Tibial artery (tissue), 4 donors: ENCODE data around the gene APOA4.
A peak's percentile ranks its signal among the peaks of the same experiment; 100 is the strongest.
"Not testable (repeated sequence)": the region's sequence is repeated elsewhere in the genome, so short reads cannot be mapped to it uniquely, and the experiment has no call there.

Experiments used
- DNase-seq, 2 donors: peaks; one replicate each; pipeline ENCODE4 v3.0.0-alpha.2; 2019
- H3K27ac ChIP-seq, 2 donors: fragments of 200-600 bp; sonication (generic) in 1 of 2; 1 replicate in 1 of 2; 2 replicates in 1 of 2; pipeline ENCODE4 v1.5.1; 2018 to 2019; ENCODE audit warnings: mild to moderate bottlenecking in 1 of 2
- H3K27me3 ChIP-seq, 2 donors: fragments of 200-600 bp; sonication (generic) in 1 of 2; one replicate each; pipeline versions ENCODE4 v1.5.1 to v1.6.0; 2016 to 2019
- H3K36me3 ChIP-seq, 3 donors: fragments of 200-600 bp; sonication (generic) in 2 of 3; one replicate each; pipeline ENCODE4 v1.5.1; 2016 to 2019; ENCODE audit warnings: mild to moderate bottlenecking in 2 of 3
- H3K4me1 ChIP-seq, 4 donors: fragments of 200-600 bp; sonication (generic) in 2 of 4; 1 replicate in 3 of 4; 2 replicates in 1 of 4; pipeline ENCODE4 v1.5.1; 2016 to 2019
- H3K4me3 ChIP-seq, 2 donors: fragments of 200-600 bp; sonication (generic) in 1 of 2; 1 replicate in 1 of 2; 2 replicates in 1 of 2; pipeline ENCODE4 v1.5.1; 2018 to 2019; ENCODE audit warnings: mild to moderate bottlenecking in 2 of 2
- H3K9me3 ChIP-seq, 3 donors: fragments of 200-600 bp; sonication (generic) in 1 of 3; one replicate each; pipeline ENCODE4 v1.5.1; 2016 to 2019
- CTCF ChIP-seq, 2 experiments: fragments of 200-600 bp in 1 of 2; fragments of 450-650 bp in 1 of 2; IDR thresholded peaks; one replicate each; pipeline ENCODE4 v1.5.1; 2017 to 2019; ENCODE audit warnings: antibody characterized with exemption in 2 of 2, mild to moderate bottlenecking in 1 of 2, moderate library complexity in 1 of 2
- intact Hi-C: fragments of 100-400 bp; cut with DNase I; formaldehyde crosslinking; loops from one replicate; pipeline ENCODE4 v1.15.0; 2023; ENCODE audit warnings: low total_unique reads

Gene APOA4

GRCh38 chr11:116836632-116836991 lies 13.5 kb upstream of the APOA4 start:
- intact Hi-C loops = loop anchor here (5.0 kb wide), 1 partner anchor 44 kb away; the partner anchor contains the start of gene APOA5
- H3K9me3 ChIP-seq = no peaks in the 10 kb centered on the region
- no peak overlapping the region for H3K4me3 ChIP-seq
- no peak for TF ChIP-seq CTCF (IDR thresholded peaks at IDR 0.05)
- no peaks in the 10 kb centered on the region for H3K27me3 ChIP-seq
- peaks cover 0 to 15% (median 10%) of the 10 kb centered on the region in 4 donors for H3K4me1 ChIP-seq
- peak overlapping the region in 1 of 2 donors; percentile 75 for H3K27ac ChIP-seq
- DNase-seq = no peak
- H3K36me3 ChIP-seq = no peaks in the 10 kb centered on the region

- intact Hi-C loops = loop anchor here (5.0 kb wide), 1 partner anchor 44 kb away; the partner anchor contains the start of gene APOA5
- peaks cover 0 to 15% (median 10%) of the 10 kb centered on the region in 4 donors for H3K4me1 ChIP-seq
- peak in 1 of 2 experiments; percentile 48 for TF ChIP-seq CTCF (IDR thresholded peaks at IDR 0.05)
- peak overlapping the region; percentile 56 to 75 for H3K27ac ChIP-seq
- H3K9me3 ChIP-seq = no peaks in the 10 kb centered on the region
- DNase-seq = peak; percentile 83 to 95
- no peaks in the 10 kb centered on the region for H3K36me3 ChIP-seq
- no peaks in the 10 kb centered on the region for H3K27me3 ChIP-seq
- H3K4me3 ChIP-seq = peak overlapping the region; percentile 38 to 52
Observed at GRCh38 chr11:116835791-116836631, 12.9 kb upstream of the APOA4 start.

GRCh38 chr11:116835042-116835772 lies 12.1 kb upstream of the APOA4 start:
- Histone ChIP-seq H3K27ac (peak overlapping the region; percentile 56 to 75), H3K9me3 (no peaks in the 10 kb centered on the region), H3K4me1 (peaks cover 0 to 15% (median 10%) of the 10 kb centered on the region in 4 donors), H3K36me3 (no peaks in the 10 kb centered on the region), H3K4me3 (peak overlapping the region; percentile 38 to 52), H3K27me3 (peaks cover 0 to 2% of the 10 kb centered on the region in 2 donors)
- intact Hi-C loops = loop anchor here (5.0 kb wide), 1 partner anchor 43 kb away; the partner anchor contains the start of gene APOA5
- TF ChIP-seq CTCF (IDR thresholded peaks at IDR 0.05) = no peak
- DNase-seq = no peak

- intact Hi-C loops = loop anchor here (5.0 kb wide), 1 partner anchor 42 kb away; the partner anchor contains the start of gene APOA5
- not testable (repeated sequence) for H3K9me3 ChIP-seq, DNase-seq, H3K4me3 ChIP-seq, H3K27me3 ChIP-seq, H3K36me3 ChIP-seq
- Histone ChIP-seq H3K27ac (peak overlapping the region in 1 of 2 donors; percentile 75), H3K4me1 (peaks cover 0 to 15% (median 10%) of the 10 kb centered on the region in 4 donors)
Observed at GRCh38 chr11:116834535-116835041, 11.5 kb upstream of the APOA4 start.

GRCh38 chr11:116833816-116834534 lies 10.9 kb upstream of the APOA4 start:
- no peak for DNase-seq
- TF ChIP-seq CTCF (IDR thresholded peaks at IDR 0.05) = no peak
- no peak overlapping the region for H3K27ac ChIP-seq
- H3K4me3 ChIP-seq = no peak overlapping the region
- intact Hi-C loops = no loop called here
- H3K27me3 ChIP-seq = peaks cover 0 to 13% of the 10 kb centered on the region in 2 donors
- peaks cover 0 to 15% (median 10%) of the 10 kb centered on the region in 4 donors for H3K4me1 ChIP-seq
- H3K36me3 ChIP-seq = no peaks in the 10 kb centered on the region
- H3K9me3 ChIP-seq = no peaks in the 10 kb centered on the region
